Limb (tissue), 2 donors: Measurements from ENCODE around the gene MAGEB18.

Source experiments
- DNase-seq, 2 donors: peaks; one replicate each; pipeline ENCODE4 v3.0.0-alpha.2; 2016; ENCODE audit errors: extremely low spot score in 2 of 2

The MAGEB18 gene

DNA sequence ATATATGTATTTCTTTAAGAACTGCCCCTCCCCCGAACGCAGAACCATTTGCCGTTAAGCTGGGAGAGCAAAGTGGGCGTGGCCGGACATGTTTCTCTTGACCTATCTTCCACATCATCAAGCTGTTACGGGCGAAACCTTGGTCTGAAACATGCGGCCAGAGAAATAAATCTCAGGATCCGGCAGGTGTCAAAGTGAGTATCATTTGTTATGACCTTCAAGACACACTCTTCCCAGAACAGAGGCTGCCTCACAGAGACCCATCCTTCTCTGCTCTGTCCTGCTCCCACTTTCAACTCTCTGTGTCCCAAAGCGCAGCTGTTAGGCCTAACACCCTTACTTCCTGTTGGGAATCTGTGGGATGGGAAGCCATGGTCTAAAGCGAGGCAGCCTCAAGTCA, at the start of gene MAGEB18:
TSS of gene MAGEB18 (plus strand) at position 70 of the 400 bp plus-strand sequence. CDS start 643 bp downstream, outside the sequence.
- no peak for DNase-seq

GRCh38 chrX:26100421-26100920, 37.7 kb upstream of the MAGEB18 start:
- no peak for DNase-seq

DNA sequence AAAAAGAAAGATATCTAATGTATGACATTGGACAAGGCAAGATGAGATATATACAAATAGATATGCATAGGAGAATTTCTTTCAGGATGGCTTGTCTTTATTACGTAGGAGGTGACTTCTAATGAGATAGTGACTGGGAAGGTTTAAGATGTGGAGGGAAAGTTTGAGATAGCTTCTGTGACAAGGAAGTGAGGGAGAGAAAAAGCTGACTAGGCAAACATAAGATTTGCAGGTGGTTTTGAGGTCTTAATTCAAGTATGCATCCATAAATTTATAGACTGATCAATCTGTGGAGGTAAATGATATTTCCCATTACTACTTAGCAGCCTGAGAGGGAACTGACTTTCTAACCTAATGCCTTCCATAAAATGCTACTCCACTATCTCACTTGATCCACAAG, 29.0 kb upstream of the MAGEB18 start:
- DNase-seq, result no peak

- DNase-seq, result no peak
Measured at GRCh38 chrX:26146024-26146423, 7.9 kb downstream of the MAGEB18 start.

- DNase-seq, result no peak
Measured at GRCh38 chrX:26160301-26160700, 22.2 kb downstream of the MAGEB18 start, which contains the start of gene MAGEB6B. TSS of gene MAGEB6B (plus strand) at chrX:26160601. CDS start at chrX:26160601, 0 bp downstream.
